ENCODE measurements around the gene HERC5. TPM values are rescaled to one million over a fixed set of nuclear protein-coding genes. Genes with fewer than 3 reads are reported as not detected.

Gene HERC5
- total RNA-seq, 1 experiment from 2014 or later, result 49.6 TPM

Other genes with a start within 250 kb of the HERC5 start
- 19.3 and 23.0 TPM in 2 replicates for gene PPM1K, start 172.6 kb upstream of the HERC5 start, total RNA-seq (2014; rRNA removed; shearing (Covaris generic))
- gene HERC6, start 78.3 kb upstream of the HERC5 start, total RNA-seq (2014; rRNA removed; shearing (Covaris generic)), result 1.2 and 1.5 TPM in 2 replicates
- 155 TPM in 2 replicates for gene PYURF, start 66.7 kb downstream of the HERC5 start, total RNA-seq (2014; rRNA removed; shearing (Covaris generic))
- gene HERC3, start 135.4 kb downstream of the HERC5 start, total RNA-seq (2014; rRNA removed; shearing (Covaris generic)), result 29.7 and 31.8 TPM in 2 replicates
- 10.4 and 10.5 TPM in 2 replicates for gene NAP1L5, start 240.7 kb downstream of the HERC5 start, total RNA-seq (2014; rRNA removed; shearing (Covaris generic))

Data from SJCRH30 (cell line).